HG02870 (cell line): Measurements from ENCODE around the gene AKT3.

Experiments
- ATAC-seq: cut with Tn5 transposase; IDR thresholded peaks from one replicate; pipeline ENCODE4 v1.9.1; 2021; ENCODE audit warnings: mild to moderate bottlenecking, moderate library complexity; ENCODE audit not compliant: unreplicated experiment

The AKT3 gene

GRCh38 chr1:243440406-243440805, 409.6 kb downstream of the AKT3 start:
- no peak for ATAC-seq

GRCh38 chr1:243438815-243439214, 411.2 kb downstream of the AKT3 start:
- no peak for ATAC-seq
